GM12872 (cell line): Measurements from ENCODE around the gene CENPF.

Source experiments
- TF ChIP-seq, protein P1 (sequence below): IDR thresholded peaks from 3 replicates; pipeline ENCODE4 v1.5.1; 2011; ENCODE audit warnings: low read depth, mild to moderate bottlenecking, low read length, moderate library complexity; ENCODE audit not compliant: insufficient read depth

The CENPF gene

DNA sequence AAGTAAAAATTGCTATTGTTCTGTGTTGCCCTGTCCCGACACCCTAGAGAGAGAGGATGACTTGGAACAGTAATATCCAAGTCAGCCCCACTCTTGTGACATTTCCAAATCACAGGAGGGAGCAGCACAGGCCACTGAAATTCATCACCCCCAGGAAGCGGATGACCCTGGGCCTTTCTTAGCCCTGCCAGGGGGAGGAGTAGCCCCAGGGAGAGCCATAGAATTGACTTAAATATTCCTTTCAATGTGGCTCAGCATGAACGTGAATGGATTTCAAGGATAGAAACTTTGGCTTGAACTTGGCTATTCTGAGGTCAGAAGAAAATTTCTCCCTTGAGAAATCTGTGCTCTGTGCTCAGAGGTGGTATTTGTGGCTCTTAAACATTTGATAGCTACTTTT, 80.6 kb downstream of the CENPF start:
- TF ChIP-seq, protein P1, sequence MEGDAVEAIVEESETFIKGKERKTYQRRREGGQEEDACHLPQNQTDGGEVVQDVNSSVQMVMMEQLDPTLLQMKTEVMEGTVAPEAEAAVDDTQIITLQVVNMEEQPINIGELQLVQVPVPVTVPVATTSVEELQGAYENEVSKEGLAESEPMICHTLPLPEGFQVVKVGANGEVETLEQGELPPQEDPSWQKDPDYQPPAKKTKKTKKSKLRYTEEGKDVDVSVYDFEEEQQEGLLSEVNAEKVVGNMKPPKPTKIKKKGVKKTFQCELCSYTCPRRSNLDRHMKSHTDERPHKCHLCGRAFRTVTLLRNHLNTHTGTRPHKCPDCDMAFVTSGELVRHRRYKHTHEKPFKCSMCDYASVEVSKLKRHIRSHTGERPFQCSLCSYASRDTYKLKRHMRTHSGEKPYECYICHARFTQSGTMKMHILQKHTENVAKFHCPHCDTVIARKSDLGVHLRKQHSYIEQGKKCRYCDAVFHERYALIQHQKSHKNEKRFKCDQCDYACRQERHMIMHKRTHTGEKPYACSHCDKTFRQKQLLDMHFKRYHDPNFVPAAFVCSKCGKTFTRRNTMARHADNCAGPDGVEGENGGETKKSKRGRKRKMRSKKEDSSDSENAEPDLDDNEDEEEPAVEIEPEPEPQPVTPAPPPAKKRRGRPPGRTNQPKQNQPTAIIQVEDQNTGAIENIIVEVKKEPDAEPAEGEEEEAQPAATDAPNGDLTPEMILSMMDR = no peak

DNA sequence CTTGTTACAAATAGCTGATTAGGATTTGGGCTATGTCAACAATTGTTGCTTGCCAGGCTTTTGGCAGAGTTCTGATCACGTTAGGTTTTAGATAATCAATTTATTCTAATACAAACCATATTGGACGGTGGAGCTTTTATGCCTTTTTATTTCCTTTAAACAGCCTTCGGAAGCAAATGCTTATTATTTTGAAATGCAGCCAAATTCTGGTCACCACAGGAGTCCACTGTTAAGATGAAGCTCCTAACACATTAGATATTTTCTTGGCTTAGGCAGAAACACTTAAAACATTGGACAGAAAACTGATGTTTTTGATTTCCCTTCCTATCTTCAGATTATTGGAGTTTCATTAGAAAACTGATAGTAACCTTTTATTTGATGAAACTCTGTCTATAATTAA, 82.9 kb downstream of the CENPF start:
- TF ChIP-seq, protein P1 = no peak

DNA sequence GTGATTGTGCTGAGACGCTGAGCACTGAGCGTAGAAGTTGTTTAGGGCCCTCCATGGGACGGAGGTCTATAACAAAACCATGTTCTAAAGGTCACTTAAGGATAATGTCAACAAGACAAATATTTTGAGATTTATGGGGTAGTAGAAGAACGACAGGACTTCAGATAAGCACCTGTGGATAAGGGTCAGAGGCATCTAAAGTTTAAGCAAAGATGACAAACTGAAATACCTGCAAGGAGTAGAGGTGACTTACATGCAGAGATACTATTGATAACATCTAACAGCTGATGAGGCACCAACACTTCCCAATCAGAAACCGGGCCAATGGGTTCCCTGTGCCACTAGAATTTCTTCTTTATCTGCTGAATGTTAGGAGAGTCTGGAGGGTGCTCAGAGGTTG, 83.5 kb downstream of the CENPF start:
- TF ChIP-seq, protein P1 = no peak

DNA sequence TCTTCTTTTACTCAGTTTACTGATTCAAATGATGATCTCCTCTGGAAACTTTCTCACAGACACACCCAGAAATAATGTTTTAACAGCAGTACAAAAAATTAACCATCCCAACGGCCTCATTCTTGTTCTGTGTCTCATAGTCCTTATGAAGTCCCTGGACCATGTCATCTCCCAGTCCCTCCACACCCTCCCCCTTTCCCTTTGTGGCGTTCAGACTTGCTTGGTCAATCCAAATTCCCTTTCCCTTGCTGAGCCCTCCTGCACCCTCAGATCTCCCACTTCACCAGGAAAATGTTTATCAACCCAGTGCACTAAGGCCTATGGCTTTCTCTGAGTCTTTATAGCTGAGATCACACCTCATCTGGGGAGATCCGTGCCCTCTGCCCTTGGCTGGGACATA, 85.9 kb downstream of the CENPF start:
- TF ChIP-seq, protein P1 = no peak

DNA sequence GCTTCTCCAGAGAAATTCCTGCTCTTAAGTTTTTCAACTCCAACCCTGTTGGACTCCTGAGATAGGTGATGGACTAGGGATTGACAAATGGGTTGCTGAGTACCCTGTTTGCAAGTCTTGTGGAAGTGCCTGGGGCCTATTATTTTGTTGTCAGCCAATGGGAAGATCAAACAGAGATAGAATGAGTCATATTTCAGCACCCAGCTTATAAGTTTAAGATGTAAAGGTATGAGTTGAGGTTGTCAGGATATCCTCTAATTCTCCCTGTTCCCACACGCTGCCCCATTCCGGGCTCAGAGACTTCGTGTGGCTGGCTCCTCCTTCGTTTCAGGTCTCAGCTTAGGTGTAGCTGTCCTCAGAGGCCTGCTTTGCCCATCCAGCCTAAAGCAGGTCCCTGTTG, 91.8 kb downstream of the CENPF start:
- TF ChIP-seq, protein P1 = no peak

DNA sequence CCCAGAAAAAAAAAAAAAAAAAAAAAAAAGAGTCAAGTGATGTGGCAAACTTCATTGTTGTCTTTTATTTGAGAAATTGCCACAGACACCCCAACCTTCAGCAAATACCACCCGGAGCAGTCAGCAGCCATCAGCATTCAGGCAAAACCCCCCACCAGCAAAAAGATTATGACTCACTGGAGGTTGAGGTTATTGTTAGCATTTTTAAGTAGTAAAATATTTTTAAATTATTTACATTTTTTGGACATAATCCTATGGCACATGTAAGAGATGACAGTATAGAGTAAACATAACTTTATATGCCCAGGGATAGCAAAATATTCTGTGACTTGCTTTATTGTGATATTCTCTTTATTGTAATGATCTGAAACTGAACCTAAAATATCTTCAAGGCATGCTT, 95.6 kb downstream of the CENPF start:
- TF ChIP-seq, protein P1 = no peak

DNA sequence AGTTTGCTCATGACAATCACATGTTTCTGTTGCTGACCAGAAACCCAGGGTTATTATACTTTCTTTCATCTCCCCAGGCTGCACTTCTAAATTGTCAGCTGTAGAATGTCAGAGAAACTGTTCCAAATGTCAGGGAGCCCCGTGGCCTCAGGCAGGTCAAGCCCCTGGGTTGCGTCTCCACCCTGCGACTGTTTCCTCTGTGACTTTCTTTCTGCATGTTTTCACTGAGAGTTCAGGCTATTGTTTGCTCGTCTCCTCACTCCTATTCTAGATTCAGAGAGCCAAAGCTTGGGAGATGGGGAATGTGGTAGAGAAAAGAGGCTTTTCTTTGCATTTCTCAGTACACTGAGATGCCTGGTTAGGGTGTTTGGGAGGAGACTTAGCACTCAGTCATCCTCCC, 97.4 kb downstream of the CENPF start:
- TF ChIP-seq, protein P1 = no peak

DNA sequence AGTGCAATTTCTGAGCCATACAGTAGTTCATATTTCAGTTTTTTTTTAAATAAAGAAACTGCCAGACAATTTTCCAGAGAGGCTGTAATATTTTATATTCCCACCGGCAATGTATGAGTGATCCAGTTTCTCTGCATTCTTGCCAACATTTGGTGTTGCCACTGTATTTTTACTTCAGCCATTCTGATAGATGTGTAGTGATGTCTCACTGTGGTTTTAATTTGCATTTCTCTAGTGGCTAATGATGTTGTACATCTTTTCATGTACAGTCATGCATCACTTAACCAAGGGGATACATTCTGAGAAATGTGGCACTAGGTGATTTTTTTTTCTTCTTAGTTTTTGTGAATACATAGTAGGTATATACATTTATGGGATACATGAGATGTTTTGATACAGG, 99.6 kb downstream of the CENPF start:
- TF ChIP-seq, protein P1 = no peak
